H1 (cell line): ENCODE results near the gene CCDC77. TPM values are rescaled to one million over a fixed set of nuclear protein-coding genes. Genes with fewer than 3 reads are reported as not detected.
A peak's percentile ranks its signal among the peaks of the same experiment; 100 is the strongest.

Experiments used
- CBX8 ChIP-seq: fragments of 300-800, 300-1000 bp; sonication (generic); IDR thresholded peaks from 2 replicates; pipeline ENCODE4 v1.7.1; 2016; ENCODE audit warnings: low read depth, low read length, borderline replicate concordance
- EZH2 ChIP-seq: fragments of 200-600 bp; sonication (generic); IDR thresholded peaks from 2 replicates; pipeline ENCODE4 v1.7.1; 2012; ENCODE audit warnings: low read depth, mild to moderate bottlenecking, moderate library complexity, low read length, inconsistent platforms; ENCODE audit not compliant: severe bottlenecking
- NRF1 ChIP-seq: IDR thresholded peaks from 2 replicates; pipeline ENCODE4 v1.6.1; 2011; ENCODE audit warnings: mild to moderate bottlenecking, low read depth, low read length, improper control_type of control experiment
- RXRA ChIP-seq: IDR thresholded peaks from 2 replicates; pipeline ENCODE4 v1.6.1; 2011; ENCODE audit warnings: low read depth, mild to moderate bottlenecking, low read length, moderate library complexity; ENCODE audit not compliant: insufficient read depth
- SUZ12 ChIP-seq: fragments of 200-600 bp; sonication (generic); IDR thresholded peaks from 2 replicates; pipeline ENCODE4 v1.6.1; 2012; ENCODE audit warnings: mild to moderate bottlenecking, inconsistent platforms, low read length, moderate library complexity, mixed read lengths
- TAF7 ChIP-seq: optimal IDR thresholded peaks from 2 replicates; pipeline ENCODE3; 2011; ENCODE audit warnings: low read depth, mild to moderate bottlenecking, inconsistent platforms, low read length, moderate library complexity, borderline replicate concordance
- polyA plus RNA-seq, 7 experiments: library from polyadenylated mRNA; depleted of rRNA in 3 of 7; stranded (reverse) in 5 of 7; unstranded in 2 of 7; fragments of >200 nt in 5 of 7; fragments of 200-250 nt in 2 of 7; gene quantifications; 1 replicate in 5 of 7; 2 replicates in 1 of 7; 4 replicates in 1 of 7; pipeline versions ENCODE4 v1.2.1 to v1.2.3, GENCODE V29; 2011 to 2013; ENCODE audit warnings: missing spikeins in 2 of 7, mixed read lengths in 2 of 7
- total RNA-seq: library from RNA; stranded (reverse); fragmentation: NEBNext Ultra II Directional; extraction: Animal tissue kit (Norgen Biotek cat#: 25700); gene quantifications from 2 replicates; pipeline ENCODE4 v1.2.1, GENCODE V29; 2021
- TF ChIP-seq, protein P1 (sequence below): fragments of 300-600 bp; sonication (generic); IDR thresholded peaks from 2 replicates; pipeline ENCODE4 v1.7.1; 2012; ENCODE audit warnings: low read length, moderate library complexity, mild to moderate bottlenecking, inconsistent platforms; ENCODE audit not compliant: insufficient replicate concordance

Gene CCDC77
- total and polyA plus RNA-seq, 2 of the 8 experiments (the other 6 are each of a cell fraction or from before 2014, with no cell fraction given): 10.3 to 30.4 TPM

DNA sequence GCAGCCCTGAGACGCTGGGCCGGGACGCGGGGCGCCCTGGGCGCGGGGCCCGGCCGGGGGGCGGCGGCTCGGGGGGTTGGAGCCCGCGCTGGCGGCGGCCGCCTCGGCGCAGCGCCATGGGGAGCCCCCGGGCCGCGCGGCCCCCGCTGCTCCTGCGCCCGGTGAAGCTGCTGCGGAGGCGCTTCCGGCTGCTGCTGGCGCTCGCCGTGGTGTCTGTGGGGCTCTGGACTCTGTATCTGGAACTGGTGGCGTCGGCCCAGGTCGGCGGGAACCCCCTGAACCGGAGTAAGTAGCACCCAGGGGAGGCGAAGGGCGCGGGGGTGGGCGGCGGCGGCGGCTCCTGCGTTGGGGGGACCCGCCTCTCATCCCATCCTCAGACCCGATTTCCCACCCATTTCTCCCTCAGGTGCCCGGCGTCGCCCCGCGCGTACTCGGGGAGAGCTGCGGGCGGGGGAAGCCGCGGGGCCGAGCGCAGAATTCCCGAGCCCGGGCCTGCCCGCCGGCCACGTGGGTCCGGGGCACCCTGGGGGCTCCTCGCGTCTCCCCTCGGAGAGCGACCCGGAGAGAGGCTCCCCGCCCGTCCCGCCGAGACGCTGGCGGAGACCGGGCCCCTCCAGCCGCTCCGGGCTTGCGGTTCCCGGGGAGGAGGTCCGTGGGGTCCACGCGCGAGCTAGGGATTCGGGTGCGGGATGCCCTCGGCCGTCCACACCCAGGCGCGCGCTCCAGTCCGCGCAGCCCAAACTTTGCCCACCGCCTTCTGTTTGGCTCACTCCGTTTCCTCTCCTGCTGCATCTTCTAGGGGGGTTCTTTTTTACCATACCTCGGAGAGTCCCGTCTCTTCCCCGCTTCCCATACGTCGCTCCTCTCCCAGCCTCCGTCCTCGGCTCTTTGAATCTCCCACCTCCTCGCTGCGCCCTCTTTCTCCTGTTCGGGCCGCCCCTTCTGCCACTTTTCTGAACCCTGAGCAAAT, 59.1 kb downstream of the CCDC77 start (continued):
- TF ChIP-seq, protein P1, sequence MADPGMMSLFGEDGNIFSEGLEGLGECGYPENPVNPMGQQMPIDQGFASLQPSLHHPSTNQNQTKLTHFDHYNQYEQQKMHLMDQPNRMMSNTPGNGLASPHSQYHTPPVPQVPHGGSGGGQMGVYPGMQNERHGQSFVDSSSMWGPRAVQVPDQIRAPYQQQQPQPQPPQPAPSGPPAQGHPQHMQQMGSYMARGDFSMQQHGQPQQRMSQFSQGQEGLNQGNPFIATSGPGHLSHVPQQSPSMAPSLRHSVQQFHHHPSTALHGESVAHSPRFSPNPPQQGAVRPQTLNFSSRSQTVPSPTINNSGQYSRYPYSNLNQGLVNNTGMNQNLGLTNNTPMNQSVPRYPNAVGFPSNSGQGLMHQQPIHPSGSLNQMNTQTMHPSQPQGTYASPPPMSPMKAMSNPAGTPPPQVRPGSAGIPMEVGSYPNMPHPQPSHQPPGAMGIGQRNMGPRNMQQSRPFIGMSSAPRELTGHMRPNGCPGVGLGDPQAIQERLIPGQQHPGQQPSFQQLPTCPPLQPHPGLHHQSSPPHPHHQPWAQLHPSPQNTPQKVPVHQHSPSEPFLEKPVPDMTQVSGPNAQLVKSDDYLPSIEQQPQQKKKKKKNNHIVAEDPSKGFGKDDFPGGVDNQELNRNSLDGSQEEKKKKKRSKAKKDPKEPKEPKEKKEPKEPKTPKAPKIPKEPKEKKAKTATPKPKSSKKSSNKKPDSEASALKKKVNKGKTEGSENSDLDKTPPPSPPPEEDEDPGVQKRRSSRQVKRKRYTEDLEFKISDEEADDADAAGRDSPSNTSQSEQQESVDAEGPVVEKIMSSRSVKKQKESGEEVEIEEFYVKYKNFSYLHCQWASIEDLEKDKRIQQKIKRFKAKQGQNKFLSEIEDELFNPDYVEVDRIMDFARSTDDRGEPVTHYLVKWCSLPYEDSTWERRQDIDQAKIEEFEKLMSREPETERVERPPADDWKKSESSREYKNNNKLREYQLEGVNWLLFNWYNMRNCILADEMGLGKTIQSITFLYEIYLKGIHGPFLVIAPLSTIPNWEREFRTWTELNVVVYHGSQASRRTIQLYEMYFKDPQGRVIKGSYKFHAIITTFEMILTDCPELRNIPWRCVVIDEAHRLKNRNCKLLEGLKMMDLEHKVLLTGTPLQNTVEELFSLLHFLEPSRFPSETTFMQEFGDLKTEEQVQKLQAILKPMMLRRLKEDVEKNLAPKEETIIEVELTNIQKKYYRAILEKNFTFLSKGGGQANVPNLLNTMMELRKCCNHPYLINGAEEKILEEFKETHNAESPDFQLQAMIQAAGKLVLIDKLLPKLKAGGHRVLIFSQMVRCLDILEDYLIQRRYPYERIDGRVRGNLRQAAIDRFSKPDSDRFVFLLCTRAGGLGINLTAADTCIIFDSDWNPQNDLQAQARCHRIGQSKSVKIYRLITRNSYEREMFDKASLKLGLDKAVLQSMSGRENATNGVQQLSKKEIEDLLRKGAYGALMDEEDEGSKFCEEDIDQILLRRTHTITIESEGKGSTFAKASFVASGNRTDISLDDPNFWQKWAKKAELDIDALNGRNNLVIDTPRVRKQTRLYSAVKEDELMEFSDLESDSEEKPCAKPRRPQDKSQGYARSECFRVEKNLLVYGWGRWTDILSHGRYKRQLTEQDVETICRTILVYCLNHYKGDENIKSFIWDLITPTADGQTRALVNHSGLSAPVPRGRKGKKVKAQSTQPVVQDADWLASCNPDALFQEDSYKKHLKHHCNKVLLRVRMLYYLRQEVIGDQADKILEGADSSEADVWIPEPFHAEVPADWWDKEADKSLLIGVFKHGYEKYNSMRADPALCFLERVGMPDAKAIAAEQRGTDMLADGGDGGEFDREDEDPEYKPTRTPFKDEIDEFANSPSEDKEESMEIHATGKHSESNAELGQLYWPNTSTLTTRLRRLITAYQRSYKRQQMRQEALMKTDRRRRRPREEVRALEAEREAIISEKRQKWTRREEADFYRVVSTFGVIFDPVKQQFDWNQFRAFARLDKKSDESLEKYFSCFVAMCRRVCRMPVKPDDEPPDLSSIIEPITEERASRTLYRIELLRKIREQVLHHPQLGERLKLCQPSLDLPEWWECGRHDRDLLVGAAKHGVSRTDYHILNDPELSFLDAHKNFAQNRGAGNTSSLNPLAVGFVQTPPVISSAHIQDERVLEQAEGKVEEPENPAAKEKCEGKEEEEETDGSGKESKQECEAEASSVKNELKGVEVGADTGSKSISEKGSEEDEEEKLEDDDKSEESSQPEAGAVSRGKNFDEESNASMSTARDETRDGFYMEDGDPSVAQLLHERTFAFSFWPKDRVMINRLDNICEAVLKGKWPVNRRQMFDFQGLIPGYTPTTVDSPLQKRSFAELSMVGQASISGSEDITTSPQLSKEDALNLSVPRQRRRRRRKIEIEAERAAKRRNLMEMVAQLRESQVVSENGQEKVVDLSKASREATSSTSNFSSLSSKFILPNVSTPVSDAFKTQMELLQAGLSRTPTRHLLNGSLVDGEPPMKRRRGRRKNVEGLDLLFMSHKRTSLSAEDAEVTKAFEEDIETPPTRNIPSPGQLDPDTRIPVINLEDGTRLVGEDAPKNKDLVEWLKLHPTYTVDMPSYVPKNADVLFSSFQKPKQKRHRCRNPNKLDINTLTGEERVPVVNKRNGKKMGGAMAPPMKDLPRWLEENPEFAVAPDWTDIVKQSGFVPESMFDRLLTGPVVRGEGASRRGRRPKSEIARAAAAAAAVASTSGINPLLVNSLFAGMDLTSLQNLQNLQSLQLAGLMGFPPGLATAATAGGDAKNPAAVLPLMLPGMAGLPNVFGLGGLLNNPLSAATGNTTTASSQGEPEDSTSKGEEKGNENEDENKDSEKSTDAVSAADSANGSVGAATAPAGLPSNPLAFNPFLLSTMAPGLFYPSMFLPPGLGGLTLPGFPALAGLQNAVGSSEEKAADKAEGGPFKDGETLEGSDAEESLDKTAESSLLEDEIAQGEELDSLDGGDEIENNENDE: no peak
- TF ChIP-seq TAF7 (no peak), SUZ12 (peak; percentile 43), NRF1 (no peak), RXRA (no peak), CBX8 (no peak), EZH2 (peak; percentile 52)
